Liver (tissue), 9 donors: Measurements from ENCODE around the gene DTNB. TPM values are rescaled to one million over a fixed set of nuclear protein-coding genes. Genes with fewer than 3 reads are reported as not detected.

Experiments
- DNase-seq: peaks from one replicate; pipeline ENCODE4 v3.0.0-alpha.2; 2017; ENCODE audit warnings: low spot score
- H3K27ac ChIP-seq, 2 donors: one replicate each; pipeline ENCODE4 v1.7.0; 2013; ENCODE audit warnings: inconsistent platforms in 2 of 2, low read length in 2 of 2, control low read depth in 1 of 2, low read depth in 1 of 2, mild to moderate bottlenecking in 1 of 2
- H3K27me3 ChIP-seq, 4 donors: one replicate each; pipeline versions ENCODE4 v1.6.1 to v1.7.0; 2013; ENCODE audit warnings: low read length in 3 of 4, inconsistent platforms in 1 of 4, mild to moderate bottlenecking in 1 of 4, moderate library complexity in 1 of 4; ENCODE audit not compliant: control insufficient read depth in 4 of 4, insufficient read depth in 4 of 4
- H3K36me3 ChIP-seq, 4 donors: one replicate each; pipeline versions ENCODE4 v1.6.1 to v1.7.0; 2013; ENCODE audit warnings: low read length in 3 of 4, mild to moderate bottlenecking in 3 of 4, low read depth in 1 of 4, moderate library complexity in 1 of 4; ENCODE audit not compliant: control insufficient read depth in 4 of 4, insufficient read depth in 3 of 4
- H3K4me1 ChIP-seq, 4 donors: one replicate each; pipeline versions ENCODE4 v1.6.1 to v1.7.0; 2013; ENCODE audit warnings: low read length in 3 of 4, mild to moderate bottlenecking in 3 of 4, moderate library complexity in 1 of 4; ENCODE audit not compliant: control insufficient read depth in 4 of 4, insufficient read depth in 4 of 4
- H3K4me3 ChIP-seq, 3 donors: one replicate each; pipeline versions ENCODE4 v1.6.1 to v1.7.0; 2013; ENCODE audit warnings: low read length in 3 of 3, control low read depth in 1 of 3, low read depth in 1 of 3, mild to moderate bottlenecking in 1 of 3
- H3K9ac ChIP-seq, 2 donors: one replicate each; pipeline ENCODE4 v1.7.0; 2013; ENCODE audit warnings: low read length in 2 of 2, mild to moderate bottlenecking in 2 of 2, moderate library complexity in 2 of 2, control low read depth in 1 of 2, low read depth in 1 of 2
- H3K9me3 ChIP-seq, 4 donors: one replicate each; pipeline versions ENCODE4 v1.6.1 to v1.7.0; 2013; ENCODE audit warnings: low read length in 3 of 4; ENCODE audit not compliant: control insufficient read depth in 4 of 4
- ATF3 ChIP-seq: IDR thresholded peaks from 2 replicates; pipeline ENCODE4 v1.6.1; 2016; ENCODE audit warnings: antibody characterized with exemption
- CTCF ChIP-seq: fragments of 150-350 bp; IDR thresholded peaks from 2 replicates; pipeline ENCODE4 v1.5.1; 2017; ENCODE audit warnings: improper control_type of control experiment, low read depth, low read length; ENCODE audit not compliant: missing input control
- EGR1 ChIP-seq, 2 donors: IDR thresholded peaks; 2 replicates each; pipeline ENCODE4 v1.6.1; 2016 to 2018; ENCODE audit warnings: antibody characterized with exemption in 2 of 2, low read depth in 2 of 2
- FOXA1 ChIP-seq: IDR thresholded peaks from 2 replicates; pipeline ENCODE4 v1.6.1; 2016; ENCODE audit warnings: antibody characterized with exemption
- FOXA2 ChIP-seq: IDR thresholded peaks from 2 replicates; pipeline ENCODE4 v1.6.1; 2016; ENCODE audit warnings: antibody characterized with exemption
- GABPA ChIP-seq, 2 donors: IDR thresholded peaks in 1 of 2; conservative IDR thresholded peaks in 1 of 2; 2 replicates each; pipeline ENCODE4 v1.6.1; 2016; ENCODE audit warnings: antibody characterized with exemption in 2 of 2, mild to moderate bottlenecking in 1 of 2, moderate library complexity in 1 of 2
- HNF4A ChIP-seq, 2 donors: conservative IDR thresholded peaks; 2 replicates each; pipeline ENCODE4 v1.6.1; 2016; ENCODE audit warnings: antibody characterized with exemption in 2 of 2, mild to moderate bottlenecking in 2 of 2
- JUND ChIP-seq, 2 donors: IDR thresholded peaks; 2 replicates each; pipeline ENCODE4 v1.6.1; 2016; ENCODE audit warnings: antibody characterized with exemption in 2 of 2
- MAX ChIP-seq: IDR thresholded peaks from 2 replicates; pipeline ENCODE4 v1.6.1; 2016; ENCODE audit warnings: antibody characterized with exemption
- NR2F2 ChIP-seq: IDR thresholded peaks from 2 replicates; pipeline ENCODE4 v1.6.1; 2016; ENCODE audit warnings: antibody characterized with exemption
- RAD21 ChIP-seq, 2 donors: IDR thresholded peaks; 2 replicates each; pipeline ENCODE4 v1.6.1; 2016; ENCODE audit warnings: antibody characterized with exemption in 2 of 2, mild to moderate bottlenecking in 2 of 2
- REST ChIP-seq: IDR thresholded peaks from 2 replicates; pipeline ENCODE4 v1.6.1; 2016; ENCODE audit warnings: antibody characterized with exemption, mild to moderate bottlenecking
- SP1 ChIP-seq: IDR thresholded peaks from 2 replicates; pipeline ENCODE4 v1.6.1; 2018; ENCODE audit warnings: antibody characterized with exemption, mild to moderate bottlenecking
- TAF1 ChIP-seq: conservative IDR thresholded peaks from 2 replicates; pipeline ENCODE4 v1.6.1; 2016; ENCODE audit warnings: antibody characterized with exemption, mild to moderate bottlenecking
- YY1 ChIP-seq: IDR thresholded peaks from 2 replicates; pipeline ENCODE4 v1.6.1; 2016; ENCODE audit warnings: antibody characterized with exemption, mild to moderate bottlenecking
- ZBTB33 ChIP-seq: IDR thresholded peaks from 2 replicates; pipeline ENCODE4 v1.6.1; 2016; ENCODE audit warnings: antibody characterized with exemption
- WGBS: extraction: QIAGEN DNeasy Blood & Tissue Kit; methylation state at CpG from one replicate; pipeline ENCODE4 v1.1.7; 2013; 5-methylcytosine and 5-hydroxymethylcytosine counted together
- polyA plus RNA-seq, 2 donors: library from polyadenylated mRNA; stranded (reverse) in 1 of 2; unstranded in 1 of 2; fragments of 200-250 nt in 1 of 2; fragments of >200 nt in 1 of 2; fragmentation: Nextera tagmentation in 1 of 2; extraction: Ambion mirVana in 1 of 2; gene quantifications; one replicate each; pipeline versions ENCODE4 v1.2.1 to v1.2.3, GENCODE V29; 2013 to 2015
- total RNA-seq, 2 donors: library from RNA; depleted of rRNA; stranded (reverse); fragments of >200 nt; gene quantifications; one replicate each; pipeline ENCODE4 v1.2.3, GENCODE V29; 2014
- donor health status: healthy.
- donor health status: healthy.
- donor health status: healthy.
- donor health status: healthy.
- donor health status: healthy.

The DTNB gene
- total and polyA plus RNA-seq, 4 donors, result 3.3 to 10.5 (median 6.4) TPM

GRCh38 chr2:25586726-25587144 is 86.6 kb downstream of the DTNB start (continued):
- TF ChIP-seq CTCF (no peak), RAD21 (IDR thresholded peaks at IDR 0.05) (no peak), MAX (no peak), TAF1 (no peak)

- Histone ChIP-seq H3K9me3 (no peaks in the 10 kb centered on the region), H3K9ac (no peak overlapping the region), H3K4me3 (no peak overlapping the region), H3K36me3 (no peaks in the 10 kb centered on the region), H3K4me1 (no peaks in the 10 kb centered on the region), H3K27ac (no peak overlapping the region), H3K27me3 (no peaks in the 10 kb centered on the region)
- WGBS, result 85% methylated on average over 3 of the region's 3 CpGs
- DNase-seq, result no peak
- no peak for TF ChIP-seq MAX
- TF ChIP-seq GABPA (IDR thresholded peaks at IDR 0.05 in 1 of 2, conservative IDR thresholded peaks at IDR 0.05 in 1 of 2), result no peak
- no peak for TF ChIP-seq ZBTB33
- no peak for TF ChIP-seq NR2F2
These were observed 88.2 kb downstream of the DTNB start for GRCh38 chr2:25585189-25585588.

GRCh38 chr2:25582077-25582830 is 91.1 kb downstream of the DTNB start:
- no peak for DNase-seq
- no peaks in the 10 kb centered on the region for H3K27me3 ChIP-seq
- H3K9me3 ChIP-seq, result no peaks in the 10 kb centered on the region
- no peaks in the 10 kb centered on the region for H3K4me1 ChIP-seq
- H3K27ac ChIP-seq, result no peak overlapping the region
- no peaks in the 10 kb centered on the region for H3K36me3 ChIP-seq
- H3K4me3 ChIP-seq, result no peak overlapping the region
- WGBS, result 90% methylated on average over 10 of the region's 10 CpGs
- no peak overlapping the region for H3K9ac ChIP-seq
- TF ChIP-seq ATF3 (no peak), SP1 (no peak), FOXA1 (no peak), EGR1 (IDR thresholded peaks at IDR 0.05; ENCODE audit: low read depth in 2 of 2) (no peak), CTCF (no peak), HNF4A (conservative IDR thresholded peaks at IDR 0.05) (no peak), MAX (no peak), REST (no peak), JUND (IDR thresholded peaks at IDR 0.05) (no peak), TAF1 (no peak), GABPA (IDR thresholded peaks at IDR 0.05 in 1 of 2, conservative IDR thresholded peaks at IDR 0.05 in 1 of 2) (no peak), YY1 (no peak), FOXA2 (no peak)
